ENCODE results near the gene MYOCD.

Gene MYOCD, protein sequence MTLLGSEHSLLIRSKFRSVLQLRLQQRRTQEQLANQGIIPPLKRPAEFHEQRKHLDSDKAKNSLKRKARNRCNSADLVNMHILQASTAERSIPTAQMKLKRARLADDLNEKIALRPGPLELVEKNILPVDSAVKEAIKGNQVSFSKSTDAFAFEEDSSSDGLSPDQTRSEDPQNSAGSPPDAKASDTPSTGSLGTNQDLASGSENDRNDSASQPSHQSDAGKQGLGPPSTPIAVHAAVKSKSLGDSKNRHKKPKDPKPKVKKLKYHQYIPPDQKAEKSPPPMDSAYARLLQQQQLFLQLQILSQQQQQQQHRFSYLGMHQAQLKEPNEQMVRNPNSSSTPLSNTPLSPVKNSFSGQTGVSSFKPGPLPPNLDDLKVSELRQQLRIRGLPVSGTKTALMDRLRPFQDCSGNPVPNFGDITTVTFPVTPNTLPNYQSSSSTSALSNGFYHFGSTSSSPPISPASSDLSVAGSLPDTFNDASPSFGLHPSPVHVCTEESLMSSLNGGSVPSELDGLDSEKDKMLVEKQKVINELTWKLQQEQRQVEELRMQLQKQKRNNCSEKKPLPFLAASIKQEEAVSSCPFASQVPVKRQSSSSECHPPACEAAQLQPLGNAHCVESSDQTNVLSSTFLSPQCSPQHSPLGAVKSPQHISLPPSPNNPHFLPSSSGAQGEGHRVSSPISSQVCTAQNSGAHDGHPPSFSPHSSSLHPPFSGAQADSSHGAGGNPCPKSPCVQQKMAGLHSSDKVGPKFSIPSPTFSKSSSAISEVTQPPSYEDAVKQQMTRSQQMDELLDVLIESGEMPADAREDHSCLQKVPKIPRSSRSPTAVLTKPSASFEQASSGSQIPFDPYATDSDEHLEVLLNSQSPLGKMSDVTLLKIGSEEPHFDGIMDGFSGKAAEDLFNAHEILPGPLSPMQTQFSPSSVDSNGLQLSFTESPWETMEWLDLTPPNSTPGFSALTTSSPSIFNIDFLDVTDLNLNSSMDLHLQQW

DNA sequence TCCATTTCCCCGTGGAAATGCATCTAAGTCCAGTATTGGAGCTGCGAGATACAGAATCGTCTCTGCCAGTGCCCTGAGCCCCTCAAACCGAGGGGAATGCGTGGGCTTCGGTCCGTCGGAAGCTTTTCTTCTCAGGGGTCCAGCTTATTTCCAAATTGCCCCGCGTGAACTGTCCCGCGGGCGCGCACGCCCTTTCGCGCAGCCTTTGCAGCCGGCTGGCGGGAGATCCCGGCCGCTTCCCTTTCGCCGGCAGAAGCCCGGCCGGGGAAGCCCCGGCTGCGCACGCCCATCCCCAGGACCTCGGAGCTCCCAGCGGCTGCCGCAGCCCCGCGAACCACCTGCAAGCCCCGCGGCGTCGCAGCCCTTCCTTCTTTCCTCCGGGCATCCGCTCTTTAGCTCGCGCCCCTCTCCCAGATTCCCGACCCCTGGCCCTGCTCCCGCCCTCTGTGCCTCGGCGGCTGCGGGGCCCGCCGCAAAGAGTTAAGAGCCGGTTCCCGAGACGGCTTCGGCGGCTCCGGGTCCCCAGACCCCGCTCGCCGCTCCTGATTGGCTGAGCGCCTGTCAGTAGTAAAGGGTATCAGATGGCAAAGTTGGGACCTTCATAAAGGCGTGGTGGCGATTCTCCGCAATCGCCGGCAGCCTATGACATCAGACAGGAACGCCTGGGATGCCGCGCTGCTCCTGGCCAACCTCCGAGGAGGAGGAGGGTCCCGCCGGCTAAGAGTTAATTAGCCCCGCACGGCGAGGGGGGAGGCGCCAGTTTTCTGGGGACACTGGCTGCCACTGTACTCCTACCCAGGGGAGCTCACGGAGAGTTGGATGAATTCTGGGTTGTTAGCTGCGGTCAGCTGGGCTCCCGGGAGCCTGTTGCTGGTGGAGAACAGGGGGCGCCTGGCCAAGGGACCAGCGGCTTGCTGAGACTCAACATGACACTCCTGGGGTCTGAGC, at the start of gene MYOCD:
Gene MYOCD (plus strand): TSS at position 628 of the 948 bp plus-strand sequence. CDS start 299 bp downstream, at position 927.
- peak within 1 kb of the TSS; percentile 78 for H3K4me3 ChIP-seq
- TF ChIP-seq CTCF (IDR thresholded peaks at IDR 0.05): no peak
- H3K27ac ChIP-seq: peak within 1 kb of the TSS; percentile 93 to 94
- DNase-seq (ENCODE audit: low spot score): peak; percentile 86

DNA sequence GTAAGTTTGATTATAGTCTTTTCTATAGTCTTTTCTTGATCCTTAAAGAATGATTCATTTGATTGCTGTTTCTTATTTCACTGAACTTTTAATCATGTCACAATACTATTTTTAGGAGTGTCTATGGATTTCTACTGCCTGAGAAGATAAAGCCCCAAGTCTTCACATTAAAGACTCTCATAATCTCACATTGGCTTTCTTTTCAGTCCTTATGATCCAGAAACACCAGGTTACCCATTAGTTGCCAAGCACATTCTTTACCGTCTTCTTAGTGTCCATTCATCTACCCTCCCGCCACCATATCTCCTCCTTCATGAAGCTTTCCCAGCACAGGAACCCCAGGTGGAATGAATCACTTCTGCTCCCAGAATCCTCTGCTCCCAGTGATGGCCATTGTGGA, 49.5 kb upstream of the MYOCD start:
- Histone ChIP-seq H3K4me3 (no peak overlapping the region), H3K27ac (no peak overlapping the region)
- TF ChIP-seq CTCF (IDR thresholded peaks at IDR 0.05): no peak
- DNase-seq (ENCODE audit: low spot score): no peak

DNA sequence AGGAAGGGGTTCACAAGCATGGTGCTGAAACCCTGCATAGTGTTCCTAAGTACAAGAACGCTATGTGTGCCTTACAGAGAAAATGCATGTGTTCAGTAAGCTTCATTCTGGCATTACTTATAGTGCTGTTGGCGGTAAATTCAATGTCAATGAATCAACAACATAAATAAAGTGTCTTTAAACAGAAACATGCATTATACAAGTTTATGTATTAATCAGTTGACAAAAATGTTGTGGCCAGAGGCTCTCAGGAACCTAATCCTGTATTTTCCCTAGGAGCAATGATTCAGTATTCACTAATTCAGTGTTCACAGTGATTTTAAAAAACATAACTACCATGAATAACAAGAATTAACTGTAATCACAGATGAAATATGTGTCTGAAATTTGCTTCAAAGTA, 47.1 kb upstream of the MYOCD start:
- no peak for DNase-seq (ENCODE audit: low spot score)
- H3K4me3 ChIP-seq: no peak overlapping the region
- TF ChIP-seq CTCF (IDR thresholded peaks at IDR 0.05): no peak
- no peak overlapping the region for H3K27ac ChIP-seq

- peak overlapping the region in 1 of 2 donors; percentile 58 for H3K27ac ChIP-seq
- no peak for DNase-seq (ENCODE audit: low spot score)
These were observed 46.1 kb upstream of the MYOCD start for GRCh38 chr17:12619459-12620199.

GRCh38 chr17:12620200-12620720, 45.4 kb upstream of the MYOCD start:
- DNase-seq (ENCODE audit: low spot score): no peak
- no peak for TF ChIP-seq CTCF (IDR thresholded peaks at IDR 0.05)
- peak overlapping the region; percentile 12 for H3K4me3 ChIP-seq
- H3K27ac ChIP-seq: peak overlapping the region in 1 of 2 donors; percentile 58

More at GRCh38 chr17:12619459-12620199, 46.1 kb upstream of the MYOCD start:
- no peak for TF ChIP-seq CTCF (IDR thresholded peaks at IDR 0.05)
- H3K4me3 ChIP-seq: peak overlapping the region; percentile 17
